Transverse colon (tissue), 3 donors: ENCODE results near the gene ATP6V0D1.

Experiments
- POLR2A ChIP-seq: fragments of 450-650 bp; IDR thresholded peaks from one replicate; pipeline ENCODE4 v1.6.1; 2016; ENCODE audit warnings: antibody characterized with exemption, mild to moderate bottlenecking, moderate library complexity
- POLR2AphosphoS5 ChIP-seq, 3 donors: sonication (generic); formaldehyde crosslinking; IDR thresholded peaks; one replicate each; pipeline ENCODE4 v1.6.1; 2016; ENCODE audit warnings: antibody characterized with exemption in 3 of 3

- TF ChIP-seq POLR2AphosphoS5 (IDR thresholded peaks at IDR 0.05) (no peak), POLR2A (no peak)
These were observed 90.8 kb downstream of the ATP6V0D1 start for GRCh38 chr16:67389911-67390815.
